C4-2B (cell line): ENCODE data around the gene PIH1D2.
"Not testable (repeated sequence)": the region's sequence is repeated elsewhere in the genome, so short reads cannot be mapped to it uniquely, and the experiment has no call there.

Experiments
- H3K27ac ChIP-seq: fragments of 450-650 bp; 2 replicates; pipeline ENCODE4 v1.5.1; 2017
- CTCF ChIP-seq: fragments of 450-650 bp; conservative IDR thresholded peaks from 2 replicates; pipeline ENCODE4 v1.5.1; 2017; ENCODE audit warnings: mild to moderate bottlenecking
- ZFX ChIP-seq: fragments of 450-650 bp; IDR thresholded peaks from 2 replicates; pipeline ENCODE4 v1.6.1; 2017

Gene PIH1D2

GRCh38 chr11:112113539-112114457 lies 40.0 kb upstream of the PIH1D2 start:
- no peak overlapping the region for H3K27ac ChIP-seq

GRCh38 chr11:112106070-112106469 lies 32.3 kb upstream of the PIH1D2 start:
- TF ChIP-seq CTCF (no peak), ZFX (no peak)

More at GRCh38 chr11:112113539-112114457, 40.0 kb upstream of the PIH1D2 start:
- peak; percentile 69 for TF ChIP-seq CTCF
- TF ChIP-seq ZFX, result no peak

DNA sequence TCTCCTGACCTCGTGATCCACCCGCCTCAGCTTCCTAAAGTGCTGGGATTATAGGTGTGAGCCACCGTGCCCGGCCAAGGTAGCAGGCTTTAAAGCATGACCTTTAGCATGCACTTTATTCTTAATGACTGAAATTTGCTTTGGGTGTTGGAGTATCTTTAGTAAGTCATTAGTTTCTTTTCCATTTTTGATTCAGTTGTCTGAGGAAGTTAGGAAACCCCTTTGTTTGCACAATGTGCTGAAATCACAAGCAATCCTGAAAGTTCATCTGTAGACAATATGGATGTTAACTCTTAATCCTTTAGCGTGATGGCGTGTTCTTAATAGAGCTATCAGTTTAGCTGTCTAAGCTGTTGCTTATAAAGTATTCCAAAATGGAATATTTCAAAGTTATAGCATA lies 29.6 kb upstream of the PIH1D2 start:
- TF ChIP-seq CTCF, result no peak
- no peak for TF ChIP-seq ZFX
- no peak overlapping the region for H3K27ac ChIP-seq

More at GRCh38 chr11:112106070-112106469, 32.3 kb upstream of the PIH1D2 start:
- no peak overlapping the region for H3K27ac ChIP-seq

DNA sequence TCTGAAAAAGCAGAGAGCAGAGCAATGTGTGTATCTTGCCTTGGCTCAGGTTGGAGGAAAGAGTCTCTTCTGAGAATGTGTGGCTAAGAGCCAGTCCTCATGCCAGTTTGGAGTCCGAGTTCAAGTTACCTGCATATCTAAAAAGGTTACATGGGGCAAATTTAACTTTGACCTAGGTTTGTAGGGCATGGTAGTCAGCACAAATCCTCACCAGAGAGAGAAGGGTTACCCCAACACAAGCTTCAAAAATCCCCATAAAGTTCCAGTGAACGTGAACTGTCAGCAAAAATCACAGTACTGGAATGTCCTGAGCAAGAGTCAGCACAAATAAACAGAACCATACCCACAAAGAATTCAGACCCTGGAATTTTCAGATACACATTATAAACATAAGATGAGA lies 26.6 kb upstream of the PIH1D2 start:
- no peak overlapping the region for H3K27ac ChIP-seq
- TF ChIP-seq CTCF (no peak), ZFX (no peak)

DNA sequence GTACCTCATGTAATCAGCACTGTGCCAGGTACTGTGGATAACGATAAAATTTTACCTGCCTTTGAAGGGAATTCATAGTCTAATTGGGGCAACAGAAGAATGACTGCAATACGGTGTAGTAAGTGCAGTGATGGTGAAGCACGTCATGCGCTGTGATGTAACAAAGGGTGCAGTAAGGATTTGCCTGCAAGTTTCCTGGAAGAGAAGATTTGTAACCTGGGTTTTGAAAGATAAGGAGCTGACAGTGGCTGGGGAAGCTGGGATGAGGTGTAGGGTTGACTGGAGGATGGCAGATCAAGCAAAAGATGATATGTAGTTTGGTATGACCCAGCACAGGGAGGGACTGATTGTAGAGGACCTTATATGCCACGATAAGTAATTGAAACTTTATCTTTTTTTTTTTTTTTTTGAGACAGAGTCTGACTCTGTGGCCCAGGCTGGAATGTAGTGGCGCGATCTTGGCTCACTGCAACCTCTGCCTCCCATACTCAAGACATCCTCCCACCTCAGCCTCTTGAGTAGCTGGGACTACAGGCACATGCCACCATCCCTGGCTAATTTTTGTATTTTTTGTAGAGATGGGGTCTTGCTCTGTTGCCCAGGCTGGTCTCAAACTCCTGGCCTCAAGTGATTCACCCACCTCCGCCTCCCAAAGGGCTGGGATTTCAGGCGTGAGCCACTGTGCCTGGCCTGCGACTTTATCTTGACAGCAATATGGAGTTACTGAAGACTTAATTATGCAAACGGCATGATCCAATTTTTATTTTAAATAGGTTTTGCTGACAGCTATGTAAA lies 24.1 kb upstream of the PIH1D2 start:
- no peak overlapping the region for H3K27ac ChIP-seq
- TF ChIP-seq CTCF (no peak), ZFX (no peak)

GRCh38 chr11:112096194-112096593 lies 22.4 kb upstream of the PIH1D2 start:
- no peak overlapping the region for H3K27ac ChIP-seq
- TF ChIP-seq CTCF (no peak), ZFX (no peak)

GRCh38 chr11:112095302-112095701 lies 21.5 kb upstream of the PIH1D2 start:
- H3K27ac ChIP-seq, result not testable (repeated sequence)
